Endothelial cell of umbilical vein (primary cell): ENCODE data around the gene MLLT11. TPM values are rescaled to one million over a fixed set of nuclear protein-coding genes. Genes with fewer than 3 reads are reported as not detected.
A peak's percentile ranks its signal among the peaks of the same experiment; 100 is the strongest.

Experiments
- BruUV-seq: library from RNA; stranded (reverse); fragments of 400-500 nt; replicated peaks from 2 replicates; lab custom pipeline; 2021; lab: Mats Ljungman, UMichigan
- CTCF ChIA-PET: fragments of 300-600, 350-600 bp; sonication (Branson Sonifier 250); formaldehyde crosslinking; loops from one replicate; lab custom pipeline; 2021; ENCODE audit warnings: antibody characterized with exemption, inconsistent platforms; lab: Charles Lee
- POLR2A ChIA-PET: fragments of 300-600, 350-600 bp; sonication (Branson Sonifier 250); formaldehyde crosslinking; loops from one replicate; lab custom pipeline; 2021; ENCODE audit warnings: antibody characterized with exemption, inconsistent platforms; lab: Charles Lee
- DNase-seq: peaks from one replicate; pipeline ENCODE4 v3.0.0-alpha.2; 2011; ENCODE audit warnings: low read depth, low spot score
- FAIRE-seq: peaks from 2 replicates; lab custom pipeline; 2011; peaks lifted over from hg19 to GRCh38; lab: Jason Lieb, UNC
- H2AFZ ChIP-seq: 2 replicates; pipeline ENCODE4 v1.6.0; 2012; ENCODE audit warnings: low read depth, low read length, control low read depth, inconsistent platforms
- H3K27ac ChIP-seq: 2 replicates; pipeline ENCODE4 v1.5.1; 2011; ENCODE audit warnings: low read depth, mild to moderate bottlenecking, control low read depth, low read length, moderate library complexity; ENCODE audit not compliant: insufficient read depth
- H3K27me3 ChIP-seq, 2 experiments: 2 replicates each; pipeline versions ENCODE4 v1.6.0 to v1.6.1; 2011; ENCODE audit warnings: low read length in 2 of 2, mixed read lengths in 1 of 2; ENCODE audit not compliant: control insufficient read depth in 2 of 2, insufficient read depth in 2 of 2
- H3K36me3 ChIP-seq, 2 experiments: 2 replicates in 1 of 2; 3 replicates in 1 of 2; pipeline ENCODE4 v1.5.1; 2011; ENCODE audit warnings: low read length in 2 of 2, mild to moderate bottlenecking in 1 of 2, moderate library complexity in 1 of 2; ENCODE audit not compliant: control insufficient read depth in 2 of 2, insufficient read depth in 2 of 2; ENCODE audit errors: extremely low read depth in 1 of 2
- H3K4me1 ChIP-seq: 3 replicates; pipeline ENCODE4 v1.5.1; 2011; ENCODE audit warnings: mild to moderate bottlenecking, low read length; ENCODE audit not compliant: control insufficient read depth, insufficient read depth; ENCODE audit errors: extremely low read depth
- H3K4me2 ChIP-seq: 2 replicates; pipeline ENCODE4 v1.6.1; 2011; ENCODE audit warnings: low read length, control low read depth, mixed read lengths; ENCODE audit not compliant: insufficient read depth
- H3K4me3 ChIP-seq, 3 experiments: fragments of 200-600 bp in 1 of 3; sonication (generic), shearing (Covaris generic) in 1 of 3; replicated peaks in 1 of 3; 2 replicates each; pipeline ENCODE4 v1.5.1; 2011 to 2016; ENCODE audit warnings: control low read depth in 3 of 3, low read length in 3 of 3, mild to moderate bottlenecking in 2 of 3, inconsistent platforms in 1 of 3, low read depth in 1 of 3, moderate library complexity in 1 of 3; ENCODE audit not compliant: insufficient read depth in 1 of 3
- H3K79me2 ChIP-seq: 2 replicates; pipeline ENCODE4 v1.6.0; 2012; ENCODE audit warnings: low read length, inconsistent platforms; ENCODE audit not compliant: control insufficient read depth, insufficient read depth
- H3K9ac ChIP-seq: replicated peaks from 2 replicates; pipeline ENCODE3; 2011; ENCODE audit warnings: low read length, control low read depth; ENCODE audit not compliant: insufficient read depth; ENCODE audit errors: extremely low read depth
- H3K9me1 ChIP-seq: replicated peaks from 3 replicates; pipeline ENCODE4 v1.6.0; 2011; ENCODE audit warnings: mild to moderate bottlenecking, low read length; ENCODE audit not compliant: control insufficient read depth, insufficient read depth; ENCODE audit errors: extremely low read depth
- H3K9me3 ChIP-seq: replicated peaks from 2 replicates; pipeline ENCODE4 v1.5.1; 2012; ENCODE audit warnings: low read length, inconsistent platforms; ENCODE audit not compliant: control insufficient read depth, insufficient read depth
- H4K20me1 ChIP-seq: replicated peaks from 2 replicates; pipeline ENCODE3; 2011; ENCODE audit warnings: mild to moderate bottlenecking, low read length; ENCODE audit not compliant: control insufficient read depth, insufficient read depth; ENCODE audit errors: extremely low read depth
- CTCF ChIP-seq, 2 donors: IDR thresholded peaks; 1 replicate in 1 of 2; 2 replicates in 1 of 2; pipeline ENCODE4 v1.5.1; 2011; ENCODE audit warnings: low read length in 2 of 2, mild to moderate bottlenecking in 2 of 2, moderate library complexity in 2 of 2, control low read depth in 1 of 2, inconsistent platforms in 1 of 2, low read depth in 1 of 2; ENCODE audit not compliant: insufficient read depth in 1 of 2; ENCODE audit errors: extremely low read depth in 1 of 2
- FOS ChIP-seq: IDR thresholded peaks from 2 replicates; pipeline ENCODE4 v1.6.1; 2011; ENCODE audit warnings: mild to moderate bottlenecking, low read length, moderate library complexity, borderline replicate concordance; ENCODE audit not compliant: insufficient read depth
- MAX ChIP-seq: IDR thresholded peaks from 2 replicates; pipeline ENCODE4 v1.6.1; 2011; ENCODE audit not compliant: insufficient read depth, insufficient read length
- POLR2A ChIP-seq: IDR thresholded peaks from 2 replicates; pipeline ENCODE4 v1.6.1; 2012; ENCODE audit warnings: low read depth, mild to moderate bottlenecking, control low read depth, low read length
- POLR2AphosphoS5 ChIP-seq: IDR thresholded peaks from 2 replicates; pipeline ENCODE4 v1.6.1; 2012; ENCODE audit warnings: low read depth, mild to moderate bottlenecking, control low read depth, low read length, moderate library complexity; ENCODE audit not compliant: insufficient read depth
- dilution Hi-C: fragments of 300-500 bp; cut with MboI; formaldehyde crosslinking; loops from one replicate; pipeline ENCODE4 v1.15.0; 2019; ENCODE audit warnings: low sequenced_read_pairs; ENCODE audit not compliant: extremely low pct_ligation_motif_present
- intact Hi-C: fragments of 100-400 bp; cut with micrococcal nuclease; formaldehyde crosslinking; loops from one replicate; pipeline ENCODE4 v1.10.0; 2022
- polyA plus RNA-seq, 4 experiments: library from polyadenylated mRNA; depleted of rRNA in 3 of 4; stranded (reverse) in 3 of 4; unstranded in 1 of 4; fragments of >200 nt; gene quantifications; 2 replicates each; pipeline versions ENCODE4 v1.2.1 to v1.2.3, GENCODE V29; 2011 to 2012; ENCODE audit warnings: missing spikeins in 1 of 4
- total RNA-seq: library from RNA; stranded (reverse); gene quantifications from 2 replicates; pipeline ENCODE4 v1.2.3, GENCODE V29; 2021

MLLT11 gene
- total and polyA plus RNA-seq, 2 donors (not counting 3 experiments of a cell fraction or from before 2014, with no cell fraction given) = 25.2 to 26.5 TPM

DNA sequence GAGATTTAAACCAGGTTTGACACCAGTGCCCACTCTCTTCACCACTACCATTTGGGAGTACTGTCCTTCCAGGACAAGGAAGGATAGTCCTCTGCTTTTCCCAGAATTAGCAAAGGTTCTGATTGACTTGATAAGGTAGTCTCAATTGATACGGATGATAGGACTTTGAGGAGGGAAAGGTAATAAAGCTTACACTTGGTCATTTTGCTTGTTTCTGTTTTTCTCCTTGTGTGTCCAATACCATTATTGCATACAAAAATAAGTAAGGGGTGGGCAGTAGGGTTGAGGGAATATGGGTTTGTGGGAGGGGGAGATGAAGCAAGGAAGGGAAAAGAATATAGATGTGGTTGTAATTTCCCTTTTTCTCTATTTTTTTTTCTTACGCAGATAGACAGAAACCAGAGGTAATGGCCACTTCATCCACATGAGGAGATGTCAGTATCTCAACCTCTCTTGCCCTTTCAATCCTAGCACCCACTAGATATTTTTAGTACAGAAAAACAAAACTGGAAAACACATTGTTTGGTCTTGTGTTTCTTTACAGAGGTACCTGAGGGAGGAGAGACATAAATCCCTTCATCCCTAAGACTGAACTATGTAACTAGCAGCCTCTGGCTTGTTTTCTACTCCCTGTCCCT lies 10.0 kb upstream of the MLLT11 start:
- H3K9me3 ChIP-seq = no peaks in the 10 kb centered on the region
- no peak overlapping the region for H3K27ac ChIP-seq
- no peaks in the 10 kb centered on the region for H3K9me1 ChIP-seq
- DNase-seq = no peak
- no peak overlapping the region for H3K4me3 ChIP-seq
- BruUV-seq = no TSS peak
- ChIA-PET POLR2A (no interaction called here), CTCF (interaction anchor here (0.7 to 1.4 kb wide), 6 partner anchors 9 to 44 kb away, joined by 3 to 6 read pairs (median 3); partner anchors contain the start of genes CDC42SE1, MINDY1 and MLLT11)
- H3K9ac ChIP-seq = no peak overlapping the region
- intact Hi-C loops (no loop called here), dilution Hi-C loops (no loop called here)
- H4K20me1 ChIP-seq = peaks cover under 1% of the 10 kb centered on the region
- peaks cover 8% of the 10 kb centered on the region for H3K4me1 ChIP-seq
- H3K79me2 ChIP-seq = peaks cover 5% of the 10 kb centered on the region
- H2AFZ ChIP-seq = no peak overlapping the region
- H3K27me3 ChIP-seq = no peaks in the 10 kb centered on the region
- H3K4me2 ChIP-seq = no peak overlapping the region
- FAIRE-seq = peak; percentile 42
- TF ChIP-seq POLR2AphosphoS5 = peak; percentile 23
- TF ChIP-seq CTCF (IDR thresholded peaks at IDR 0.05; ENCODE audit: extremely low read depth in 1 of 2, insufficient read depth in 1 of 2, low read depth in 1 of 2, low read length in 2 of 2) = no peak
- peaks cover 19 to 26% of the 10 kb centered on the region in 2 experiments for H3K36me3 ChIP-seq

DNA sequence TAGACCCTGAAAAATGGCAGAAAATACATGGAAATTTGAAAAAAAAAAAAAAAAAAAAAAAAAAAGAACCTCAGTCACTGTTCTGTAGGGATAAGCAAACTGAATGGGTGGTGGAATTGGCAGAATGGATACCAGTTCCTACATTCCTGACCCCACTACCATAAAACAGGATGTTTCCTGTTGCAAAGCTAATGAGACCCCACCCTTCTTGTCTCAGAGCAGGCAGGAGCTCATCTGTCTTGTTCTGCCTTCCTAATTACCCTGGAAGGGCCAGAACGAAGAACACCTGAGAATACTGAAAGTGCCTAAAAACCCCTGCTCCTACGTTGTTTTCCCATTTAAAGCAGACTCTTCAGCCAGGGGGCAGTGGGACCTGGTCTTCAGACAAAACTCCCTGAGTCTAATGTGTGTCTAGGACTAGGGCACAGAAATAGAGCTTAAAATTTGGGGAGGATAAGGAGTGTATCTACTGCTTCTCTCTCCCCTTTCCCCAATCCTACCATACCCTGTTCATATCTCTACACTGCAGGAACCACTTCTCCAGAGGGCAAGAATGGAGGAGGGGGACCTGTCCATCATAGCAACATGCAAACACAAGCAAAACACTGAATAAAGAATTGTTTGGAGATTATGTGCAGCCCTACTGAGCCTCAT lies 8.7 kb upstream of the MLLT11 start:
- TF ChIP-seq MAX = no peak
- TF ChIP-seq FOS = no peak
- TF ChIP-seq POLR2A = peak; percentile 46
- peaks cover 27 to 34% of the 10 kb centered on the region in 2 experiments for H3K36me3 ChIP-seq
- no peak overlapping the region for H3K4me2 ChIP-seq
- POLR2A ChIA-PET = no interaction called here
- no peak overlapping the region for H3K9ac ChIP-seq
- peaks cover 12% of the 10 kb centered on the region for H3K4me1 ChIP-seq
- H4K20me1 ChIP-seq = peaks cover 7% of the 10 kb centered on the region
- DNase-seq (no peak), FAIRE-seq (no peak)
- peaks cover 18% of the 10 kb centered on the region for H3K79me2 ChIP-seq
- intact Hi-C loops (no loop called here), dilution Hi-C loops (no loop called here)
- H2AFZ ChIP-seq = no peak overlapping the region
- CTCF ChIA-PET = interaction anchor here (0.7 to 1.4 kb wide), 5 partner anchors 7 to 151 kb away, joined by 3 to 5 read pairs (median 3); partner anchors contain the start of genes CDC42SE1 and MINDY1
- no peaks in the 10 kb centered on the region for H3K9me1 ChIP-seq
- BruUV-seq = TSS peak; percentile 11
- H3K4me3 ChIP-seq = no peak overlapping the region
- no peaks in the 10 kb centered on the region for H3K9me3 ChIP-seq
- H3K27me3 ChIP-seq = no peaks in the 10 kb centered on the region
- H3K27ac ChIP-seq = no peak overlapping the region
